C4-2B (cell line): ENCODE measurements around the gene ADAMTS6.
"Not testable (repeated sequence)": the region's sequence is repeated elsewhere in the genome, so short reads cannot be mapped to it uniquely, and the experiment has no call there.

Experiments
- H3K27ac ChIP-seq: fragments of 450-650 bp; 2 replicates; pipeline ENCODE4 v1.5.1; 2017
- ZFX ChIP-seq: fragments of 450-650 bp; IDR thresholded peaks from 2 replicates; pipeline ENCODE4 v1.6.1; 2017
- TF ChIP-seq, protein P1 (sequence below): fragments of 450-650 bp; conservative IDR thresholded peaks from 2 replicates; pipeline ENCODE4 v1.5.1; 2017; ENCODE audit warnings: mild to moderate bottlenecking

The ADAMTS6 gene

GRCh38 chr5:65488038-65488687 is 6.4 kb upstream of the ADAMTS6 start:
- not testable (repeated sequence) for H3K27ac ChIP-seq
- TF ChIP-seq, protein P1, sequence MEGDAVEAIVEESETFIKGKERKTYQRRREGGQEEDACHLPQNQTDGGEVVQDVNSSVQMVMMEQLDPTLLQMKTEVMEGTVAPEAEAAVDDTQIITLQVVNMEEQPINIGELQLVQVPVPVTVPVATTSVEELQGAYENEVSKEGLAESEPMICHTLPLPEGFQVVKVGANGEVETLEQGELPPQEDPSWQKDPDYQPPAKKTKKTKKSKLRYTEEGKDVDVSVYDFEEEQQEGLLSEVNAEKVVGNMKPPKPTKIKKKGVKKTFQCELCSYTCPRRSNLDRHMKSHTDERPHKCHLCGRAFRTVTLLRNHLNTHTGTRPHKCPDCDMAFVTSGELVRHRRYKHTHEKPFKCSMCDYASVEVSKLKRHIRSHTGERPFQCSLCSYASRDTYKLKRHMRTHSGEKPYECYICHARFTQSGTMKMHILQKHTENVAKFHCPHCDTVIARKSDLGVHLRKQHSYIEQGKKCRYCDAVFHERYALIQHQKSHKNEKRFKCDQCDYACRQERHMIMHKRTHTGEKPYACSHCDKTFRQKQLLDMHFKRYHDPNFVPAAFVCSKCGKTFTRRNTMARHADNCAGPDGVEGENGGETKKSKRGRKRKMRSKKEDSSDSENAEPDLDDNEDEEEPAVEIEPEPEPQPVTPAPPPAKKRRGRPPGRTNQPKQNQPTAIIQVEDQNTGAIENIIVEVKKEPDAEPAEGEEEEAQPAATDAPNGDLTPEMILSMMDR, result peak; percentile 36

DNA sequence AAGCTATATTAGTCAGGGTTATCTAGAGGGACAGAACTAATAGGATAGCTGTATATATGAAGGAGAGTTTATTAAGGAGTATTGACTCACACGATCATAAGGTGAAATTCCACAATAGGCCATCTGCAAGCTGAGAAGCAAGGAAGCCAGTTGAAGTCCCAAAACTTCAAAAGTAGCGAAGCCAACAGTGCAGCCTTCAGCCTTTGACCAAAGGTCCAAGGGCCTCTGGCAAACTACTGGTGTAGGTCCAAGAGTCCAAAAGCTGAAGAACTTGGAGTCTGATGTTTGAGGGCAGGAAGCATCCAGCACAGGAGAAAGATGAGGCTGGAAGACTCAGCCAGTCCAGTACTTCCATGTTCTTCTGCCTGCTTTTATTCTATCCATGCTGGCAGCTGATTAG is 5.1 kb upstream of the ADAMTS6 start:
- not testable (repeated sequence) for H3K27ac ChIP-seq

DNA sequence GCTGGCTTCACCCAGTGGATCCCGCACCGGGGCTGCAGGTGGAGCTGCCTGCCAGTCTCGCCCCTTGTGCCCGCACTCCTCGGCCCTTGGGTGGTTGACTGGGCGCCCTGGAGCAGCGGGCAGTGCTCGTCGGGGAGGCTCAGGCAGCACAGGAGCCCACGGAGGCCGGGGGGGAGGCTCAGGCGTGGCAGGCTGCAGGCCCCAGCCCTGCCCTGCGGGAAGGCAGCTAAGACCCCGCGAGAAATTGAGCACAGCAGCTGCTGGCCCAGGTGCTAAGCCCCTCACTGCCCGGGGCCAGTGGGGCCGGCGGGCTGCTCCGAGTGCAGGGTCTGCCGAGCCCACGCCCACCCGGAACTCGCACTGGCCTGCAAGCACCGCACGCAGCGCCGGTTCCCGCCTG is 3.7 kb upstream of the ADAMTS6 start:
- TF ChIP-seq, protein P1, result no peak
- no peak for TF ChIP-seq ZFX

DNA sequence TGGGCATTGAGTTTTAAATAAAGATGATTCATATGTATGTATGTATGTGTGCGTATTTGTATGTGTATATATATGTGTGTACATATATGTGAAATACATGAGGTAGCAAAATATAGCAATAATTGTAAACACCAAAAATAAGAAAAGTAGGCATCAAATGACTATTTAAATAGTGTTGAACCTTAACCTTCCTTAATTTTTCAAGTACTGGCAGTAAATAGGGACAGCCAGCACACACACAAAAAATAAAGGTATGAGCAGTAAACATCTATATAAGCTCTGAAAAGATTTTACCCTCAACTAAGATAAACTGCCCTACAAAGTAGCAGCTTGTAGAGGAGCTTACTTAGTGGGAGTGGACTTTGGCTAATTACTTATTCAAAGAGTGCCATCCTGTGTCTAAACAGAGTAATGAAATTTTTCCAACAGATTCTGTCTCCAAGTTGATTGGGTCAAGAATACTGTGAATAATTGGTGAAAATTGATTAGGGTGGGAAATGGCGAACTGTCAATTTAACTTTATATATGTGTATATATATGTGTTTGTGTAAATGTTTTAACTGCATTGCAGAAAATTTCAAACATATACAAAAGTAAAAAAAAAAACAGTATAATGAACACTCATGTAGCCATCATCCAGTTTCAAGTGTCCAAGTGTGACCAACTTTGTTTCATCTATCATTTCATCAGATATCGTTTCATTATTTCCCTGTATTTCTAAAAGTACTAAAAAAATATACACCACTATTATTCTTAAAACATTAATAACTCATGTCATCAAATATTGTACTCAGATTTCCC is 2.0 kb upstream of the ADAMTS6 start:
- no peak for TF ChIP-seq ZFX
- TF ChIP-seq, protein P1, result peak; percentile 74
- no peak overlapping the region for H3K27ac ChIP-seq

More for the DNA sequence above, 3.7 kb upstream of the ADAMTS6 start:
- H3K27ac ChIP-seq, result no peak overlapping the region

- TF ChIP-seq, protein P1, result no peak
- TF ChIP-seq ZFX, result no peak
- no peak overlapping the region for H3K27ac ChIP-seq
Measured at GRCh38 chr5:65482736-65483545, 1.2 kb upstream of the ADAMTS6 start.

- TF ChIP-seq, protein P1, result no peak
- TF ChIP-seq ZFX, result no peak
- H3K27ac ChIP-seq, result no peak overlapping the region
Measured at GRCh38 chr5:65482296-65482735, 596 bp upstream of the ADAMTS6 start.

- TF ChIP-seq, protein P1, result no peak
- no peak for TF ChIP-seq ZFX
- H3K27ac ChIP-seq, result no peak overlapping the region
Measured at GRCh38 chr5:65481171-65481581, 544 bp downstream of the ADAMTS6 start.
